NOMO-1 treated with DMSO at 0.1 percent for 48 hours (cell line): Measurements from ENCODE around the gene RIMS4.

Experiments used
- DNase-seq: peaks from one replicate; lab custom pipeline; 2025; ENCODE audit not compliant: unreplicated experiment; lab: John Stamatoyannopoulos, UW

The RIMS4 gene

DNA sequence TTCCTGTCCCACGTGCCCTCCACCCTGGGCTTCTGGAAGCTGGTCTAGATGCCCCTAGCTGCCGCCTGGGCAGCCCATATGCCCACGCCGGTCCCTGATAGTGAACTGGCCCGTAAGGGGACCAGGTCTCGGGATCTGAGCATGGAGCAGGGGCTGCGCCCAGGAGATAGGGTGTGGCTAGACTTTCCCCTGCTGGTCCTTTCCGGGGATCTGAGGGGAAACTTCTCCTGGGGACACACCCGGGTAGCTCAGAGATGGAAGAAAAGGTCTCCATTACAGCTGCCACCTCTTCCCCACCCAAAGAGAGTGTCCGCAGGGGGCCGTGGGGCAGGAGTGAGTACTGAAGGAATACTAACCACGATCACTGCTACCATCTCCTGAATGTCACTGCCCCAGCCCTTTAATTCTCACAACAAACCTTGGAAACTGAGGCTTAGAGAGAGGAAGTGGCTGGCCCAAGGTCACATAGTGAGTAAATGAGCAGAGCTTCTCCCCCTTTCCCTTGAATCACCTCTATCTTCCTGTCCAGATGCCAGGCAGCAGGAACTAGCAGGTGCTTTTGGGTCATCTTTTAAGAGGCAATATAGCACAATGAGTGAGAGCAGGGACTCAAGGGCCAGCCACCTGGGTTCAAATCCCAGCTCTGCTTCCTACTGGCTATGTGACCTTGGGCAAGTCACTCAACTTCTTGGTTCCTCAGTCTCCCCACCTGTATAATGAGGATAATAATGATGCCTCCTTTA is 107.0 kb downstream of the RIMS4 start:
- DNase-seq, result no peak

DNA sequence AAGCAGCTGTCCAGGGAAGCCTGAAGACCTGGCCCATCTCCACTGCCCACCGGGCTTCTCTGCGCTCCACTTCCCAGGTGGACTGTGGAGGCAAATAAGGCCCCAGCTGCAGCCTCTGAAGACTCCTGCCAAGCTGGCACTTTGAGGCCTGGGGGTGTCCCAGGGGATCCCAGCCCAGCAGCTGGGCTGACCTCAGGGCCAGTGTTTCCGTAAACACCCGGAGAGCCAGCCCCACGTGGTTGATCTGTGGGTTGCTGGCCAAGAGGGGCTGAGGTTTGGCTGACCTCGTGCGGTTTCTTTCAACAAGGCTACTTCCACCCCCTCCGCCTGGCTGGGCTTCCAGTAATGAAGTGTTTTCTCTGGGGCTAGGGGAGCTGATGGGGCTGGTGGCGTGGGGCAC is 107.6 kb downstream of the RIMS4 start:
- no peak for DNase-seq

DNA sequence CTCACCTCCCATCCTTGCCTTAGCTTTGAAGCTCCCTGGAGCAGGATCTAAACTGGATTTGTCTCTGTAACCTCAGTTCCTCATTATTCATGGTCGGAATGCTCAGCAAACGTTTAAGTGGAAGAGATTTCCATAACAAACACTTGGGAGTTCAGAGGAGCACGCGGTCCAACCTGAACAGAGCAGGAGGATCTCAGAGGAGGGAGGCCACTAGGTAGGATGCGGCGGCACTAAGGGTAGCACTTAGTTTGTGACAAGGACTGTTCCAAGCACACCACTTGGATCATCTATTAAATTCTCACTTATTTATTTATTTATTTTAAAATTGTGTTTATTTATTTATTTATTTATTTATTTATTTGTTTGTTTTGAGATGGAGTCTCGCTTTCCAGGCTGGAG is 108.5 kb downstream of the RIMS4 start:
- no peak for DNase-seq
